T47D (cell line): ENCODE measurements around the gene CIAO2B.
"Not testable (repeated sequence)": the region's sequence is repeated elsewhere in the genome, so short reads cannot be mapped to it uniquely, and the experiment has no call there.

ENCODE experiments used
- DNase-seq, 2 experiments: peaks; one replicate each; pipeline versions ENCODE4 v3.0.0 to v3.0.0-alpha.2; 2011 to 2012; ENCODE audit warnings: low read depth in 1 of 2, low spot score in 1 of 2
- JUND ChIP-seq: IDR thresholded peaks from 2 replicates; pipeline ENCODE4 v1.6.1; 2012; ENCODE audit warnings: low read depth
- in situ Hi-C: cut with HindIII; loops from 2 replicates; pipeline ENCODE4 v1.10.0; 2016; ENCODE audit warnings: low sequenced_read_pairs, low pct_unique_long_range_greater_than_20kb

The CIAO2B gene

DNA sequence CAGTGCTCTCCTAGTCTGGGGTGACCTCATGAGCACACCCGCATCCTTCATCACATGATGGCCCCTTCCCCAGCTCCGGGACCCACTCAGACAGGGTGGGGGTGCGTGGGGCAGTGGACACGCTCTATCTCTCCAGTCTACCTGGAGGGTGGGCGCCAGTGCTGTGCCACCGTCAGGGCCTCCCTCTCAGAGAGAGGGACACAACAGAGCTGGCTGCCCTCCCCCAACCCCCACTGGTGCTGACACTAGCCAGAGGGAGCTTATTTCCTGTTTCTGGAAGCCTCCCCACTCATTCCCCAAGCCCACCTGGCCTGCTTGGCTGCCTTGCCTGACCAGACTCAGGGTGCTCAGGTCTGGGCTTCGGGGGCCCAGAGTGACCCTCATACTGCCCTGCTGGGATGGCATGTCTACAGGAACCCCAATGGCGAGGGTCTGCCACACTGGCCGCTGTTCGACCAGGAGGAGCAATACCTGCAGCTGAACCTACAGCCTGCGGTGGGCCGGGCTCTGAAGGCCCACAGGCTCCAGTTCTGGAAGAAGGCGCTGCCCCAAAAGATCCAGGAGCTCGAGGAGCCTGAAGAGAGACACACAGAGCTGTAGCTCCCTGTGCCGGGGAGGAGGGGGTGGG, 9.3 kb upstream of the CIAO2B start:
- DNase-seq, result no peak
- TF ChIP-seq JUND, result no peak
- in situ Hi-C loops, result no loop called here

DNA sequence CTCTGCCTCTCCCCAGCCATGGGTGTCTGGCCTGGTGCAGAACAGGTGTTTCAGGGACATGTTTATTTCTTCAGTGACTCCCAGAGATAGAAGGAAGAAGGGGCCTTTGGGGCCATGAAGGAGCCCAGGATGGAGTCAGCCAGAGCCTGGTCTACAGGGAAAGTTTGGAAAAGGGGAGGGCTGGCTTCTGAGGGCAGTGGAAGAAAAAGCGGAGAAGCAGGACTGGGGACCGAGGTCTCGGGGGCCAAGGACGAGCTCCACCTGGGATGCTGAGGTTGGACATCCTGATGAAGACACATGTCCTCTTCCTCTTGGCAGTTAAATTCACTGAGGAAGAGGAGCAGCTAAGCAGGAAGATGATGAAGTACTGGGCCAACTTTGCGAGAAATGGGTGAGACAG, 8.8 kb upstream of the CIAO2B start:
- in situ Hi-C loops, result no loop called here
- TF ChIP-seq JUND, result no peak
- DNase-seq, result no peak

DNA sequence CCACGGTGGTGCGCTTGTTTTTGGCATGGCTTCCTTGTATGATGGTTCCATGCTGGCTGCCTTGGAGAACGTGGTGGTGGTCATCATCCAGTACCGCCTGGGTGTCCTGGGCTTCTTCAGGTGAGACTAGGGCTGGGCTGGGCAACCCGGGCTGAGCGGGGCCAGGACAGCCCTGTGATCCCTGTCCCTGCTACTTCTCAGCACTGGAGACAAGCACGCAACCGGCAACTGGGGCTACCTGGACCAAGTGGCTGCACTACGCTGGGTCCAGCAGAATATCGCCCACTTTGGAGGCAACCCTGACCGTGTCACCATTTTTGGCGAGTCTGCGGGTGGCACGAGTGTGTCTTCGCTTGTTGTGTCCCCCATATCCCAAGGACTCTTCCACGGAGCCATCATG, 6.0 kb upstream of the CIAO2B start:
- DNase-seq, result no peak
- TF ChIP-seq JUND, result no peak
- in situ Hi-C loops, result no loop called here

DNA sequence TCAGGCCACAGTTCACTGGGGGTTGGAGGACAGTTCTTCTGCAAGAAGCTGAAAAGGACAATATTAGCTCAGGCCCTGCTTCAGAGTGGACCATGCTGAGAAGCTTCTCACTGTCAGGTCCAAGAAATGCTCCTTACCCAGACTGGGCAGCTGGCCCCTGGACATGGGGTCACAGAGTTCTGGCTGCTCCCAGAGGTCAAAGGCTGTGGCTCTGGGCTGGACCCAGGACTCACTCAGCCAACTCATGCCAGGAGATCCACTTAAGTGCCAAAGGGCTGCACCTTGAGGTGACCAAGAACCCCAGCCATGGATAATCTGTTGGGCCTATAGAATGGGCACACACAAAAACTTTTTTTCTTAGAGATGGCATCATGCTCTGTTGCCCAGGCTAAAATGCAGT, 5.2 kb upstream of the CIAO2B start:
- TF ChIP-seq JUND, result no peak
- no peak for DNase-seq
- in situ Hi-C loops, result no loop called here

DNA sequence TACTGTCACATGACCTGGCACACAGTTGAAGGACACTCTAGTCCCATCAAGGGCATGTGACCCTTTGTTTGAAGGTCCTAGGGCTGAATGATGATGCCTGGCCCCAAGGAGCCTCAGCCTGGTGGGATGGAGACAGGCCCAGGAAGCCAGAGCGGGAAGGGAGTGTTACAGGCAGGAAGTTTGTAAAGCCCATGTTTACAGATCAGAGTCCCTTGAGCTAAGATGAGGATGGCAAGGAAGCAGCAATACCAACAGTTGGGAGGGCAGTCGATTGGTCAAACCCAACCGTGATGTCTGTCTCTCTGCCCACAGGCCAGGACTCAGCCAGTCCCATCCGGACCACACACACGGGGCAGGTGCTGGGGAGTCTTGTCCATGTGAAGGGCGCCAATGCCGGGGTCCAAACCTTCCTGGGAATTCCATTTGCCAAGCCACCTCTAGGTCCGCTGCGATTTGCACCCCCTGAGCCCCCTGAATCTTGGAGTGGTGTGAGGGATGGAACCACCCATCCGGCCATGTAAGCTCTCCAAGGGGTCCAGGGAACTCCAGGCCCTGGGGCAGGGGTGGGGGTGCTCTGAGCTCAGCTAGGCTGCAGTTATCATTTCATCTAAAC, 3.6 kb upstream of the CIAO2B start:
- no peak for TF ChIP-seq JUND
- no peak for DNase-seq
- in situ Hi-C loops, result no loop called here

DNA sequence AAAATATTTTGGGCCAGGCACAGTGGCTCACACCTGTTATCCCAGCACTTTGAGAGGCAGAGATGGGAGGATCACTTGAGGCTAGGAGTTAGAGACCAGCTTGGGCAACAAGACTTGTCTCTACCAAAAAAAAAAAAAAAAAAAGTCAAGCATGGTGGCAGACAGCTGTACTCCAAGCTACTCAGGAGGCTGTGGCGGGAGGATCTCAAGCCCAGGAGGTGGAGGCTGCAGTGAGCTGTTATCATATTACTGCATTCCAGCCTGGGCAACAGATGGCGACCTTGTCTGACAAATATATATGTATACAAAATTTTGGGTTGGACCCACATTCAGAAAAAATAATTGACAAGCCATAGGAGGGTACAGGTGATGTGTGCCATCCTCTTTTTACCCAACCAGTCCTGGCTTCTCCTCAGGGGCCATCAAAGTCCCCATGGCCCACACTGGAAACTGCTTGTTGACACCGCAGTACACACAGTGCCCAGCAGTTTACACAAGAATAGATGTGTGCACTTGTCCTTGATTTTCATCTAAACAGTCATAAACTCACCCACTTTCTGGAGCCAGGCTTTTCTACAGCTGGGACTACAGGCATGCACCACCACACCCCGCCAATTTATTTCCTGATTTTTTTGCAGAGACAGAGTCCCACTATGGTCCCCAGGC, 2.8 kb upstream of the CIAO2B start:
- in situ Hi-C loops, result no loop called here
- no peak for TF ChIP-seq JUND
- DNase-seq, result no peak

DNA sequence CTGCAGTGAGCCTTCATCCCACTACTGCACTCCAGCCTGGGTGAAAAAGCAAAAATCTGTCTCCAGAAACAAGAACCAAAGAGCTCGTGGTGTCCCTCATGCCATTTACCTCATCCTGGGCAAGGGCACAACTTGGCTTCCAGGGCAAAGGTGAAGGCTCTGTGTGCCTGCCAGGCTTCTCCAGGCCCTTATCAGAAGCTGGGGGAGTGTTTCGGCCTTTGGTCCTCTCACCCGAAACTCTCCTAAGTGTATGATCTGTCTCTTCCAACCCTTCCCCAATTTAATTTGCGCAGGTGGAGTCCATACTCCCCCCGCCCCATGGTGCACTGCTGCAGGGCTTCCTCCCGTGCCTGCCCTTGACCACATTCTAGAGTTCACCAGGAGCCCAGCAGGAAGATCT, 2.3 kb upstream of the CIAO2B start:
- in situ Hi-C loops, result no loop called here

DNA sequence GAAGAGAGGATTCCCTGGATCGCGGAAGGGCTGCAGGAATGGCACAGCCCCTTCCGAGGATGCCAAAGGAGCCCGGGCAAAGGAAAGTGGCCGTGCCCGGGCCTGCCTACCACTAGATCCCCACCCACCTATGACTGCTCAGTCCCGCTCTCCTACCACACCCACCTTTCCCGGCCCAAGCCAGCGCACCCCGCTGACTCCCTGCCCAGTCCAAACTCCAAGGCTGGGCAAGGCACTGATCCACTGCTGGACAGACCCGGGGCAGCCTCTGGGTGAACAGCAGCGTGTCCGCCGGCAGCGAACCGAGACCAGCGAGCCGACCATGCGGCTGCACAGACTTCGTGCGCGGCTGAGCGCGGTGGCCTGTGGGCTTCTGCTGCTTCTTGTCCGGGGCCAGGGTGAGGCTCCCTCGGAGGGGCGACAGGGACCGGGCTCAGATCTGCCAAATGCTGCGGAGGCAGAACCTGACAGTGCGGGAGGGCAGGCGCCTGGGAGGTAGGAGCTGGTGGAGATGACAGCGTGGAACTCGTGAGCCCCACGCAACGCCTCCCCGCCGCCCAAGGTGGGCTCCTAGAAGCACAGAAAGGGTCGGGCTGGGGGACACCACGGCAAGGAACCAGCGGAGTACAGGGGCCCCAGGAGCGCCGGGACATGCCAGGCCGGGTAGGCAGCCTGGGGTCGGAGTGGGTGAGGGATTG, 1.3 kb upstream of the CIAO2B start, which contains the start of gene CES2:
TSS of gene CES2 (plus strand) at position 203 of the 698 bp plus-strand sequence. CDS start at position 323, 120 bp downstream.
- no peak for DNase-seq
- no peak for TF ChIP-seq JUND
- in situ Hi-C loops, result no loop called here

More for the DNA sequence above, 2.3 kb upstream of the CIAO2B start:
- no peak for TF ChIP-seq JUND
- DNase-seq, result no peak

DNA sequence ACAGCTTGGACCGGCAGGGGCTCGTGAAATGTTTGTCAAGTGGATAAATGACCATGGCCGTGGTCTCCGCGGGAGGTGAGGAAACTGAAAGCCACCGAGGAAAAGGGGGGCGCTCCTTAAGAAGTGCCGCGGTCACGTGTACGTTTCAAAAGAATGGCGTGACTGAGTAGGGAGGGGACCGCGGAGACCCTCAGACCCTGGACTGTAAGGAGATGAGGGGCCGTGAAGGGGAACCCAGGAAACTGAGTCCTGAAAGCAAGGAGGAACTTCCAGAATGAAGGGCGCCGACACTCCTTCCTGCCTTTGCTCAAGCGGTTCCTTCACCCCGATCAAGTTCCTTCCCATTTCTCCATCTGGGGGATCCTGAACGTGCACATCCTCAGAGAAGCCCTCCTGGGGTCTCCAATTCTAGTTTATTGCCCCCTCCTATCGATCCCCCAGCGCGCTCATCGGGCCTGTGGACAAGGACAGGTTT, 674 bp upstream of the CIAO2B start:
- DNase-seq, in situ Hi-C loops: not testable (repeated sequence)

DNA sequence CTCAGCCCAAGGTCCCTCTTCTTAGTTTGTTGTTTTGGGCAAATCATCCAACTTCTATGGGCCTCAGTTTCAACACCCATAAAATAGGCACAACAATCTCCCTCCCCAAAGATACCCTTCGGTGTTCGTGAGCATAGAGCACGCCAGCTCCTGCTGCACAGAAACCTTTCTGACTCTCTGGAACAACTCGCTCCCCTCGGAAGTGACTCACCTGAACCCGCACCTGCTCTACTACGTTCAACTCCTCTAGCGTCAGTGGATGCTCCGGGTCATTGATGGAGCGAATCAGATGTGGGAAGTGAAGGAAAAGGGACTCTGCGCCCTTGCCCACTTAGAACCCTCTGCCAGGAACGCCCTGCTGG, 445 bp downstream of the CIAO2B start:
- in situ Hi-C loops, result no loop called here
- TF ChIP-seq JUND, result no peak

DNA sequence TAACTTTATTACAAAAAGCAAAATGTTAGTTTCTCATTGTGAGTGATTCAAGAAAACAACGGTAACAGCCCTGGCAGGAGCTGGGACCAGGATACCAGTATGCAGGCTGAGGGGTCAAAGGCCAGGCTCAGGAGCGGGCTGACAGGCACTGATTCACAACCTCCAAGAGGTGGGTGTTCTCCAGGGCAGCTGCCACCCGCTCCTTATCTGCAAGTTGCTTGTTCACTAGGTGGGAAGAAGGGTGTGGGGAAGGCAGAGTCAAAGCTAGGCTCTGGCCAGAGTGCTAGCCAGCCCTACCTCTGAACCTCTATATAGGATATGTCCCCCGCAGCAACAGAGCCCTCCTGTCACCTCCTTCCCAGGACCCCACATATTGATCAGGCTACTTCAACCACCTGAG, 2.1 kb downstream of the CIAO2B start:
- in situ Hi-C loops, result no loop called here
- no peak for DNase-seq
- TF ChIP-seq JUND, result no peak

More for the DNA sequence above, 445 bp downstream of the CIAO2B start:
- peak in 1 of 2 experiments; percentile 42 for DNase-seq

DNA sequence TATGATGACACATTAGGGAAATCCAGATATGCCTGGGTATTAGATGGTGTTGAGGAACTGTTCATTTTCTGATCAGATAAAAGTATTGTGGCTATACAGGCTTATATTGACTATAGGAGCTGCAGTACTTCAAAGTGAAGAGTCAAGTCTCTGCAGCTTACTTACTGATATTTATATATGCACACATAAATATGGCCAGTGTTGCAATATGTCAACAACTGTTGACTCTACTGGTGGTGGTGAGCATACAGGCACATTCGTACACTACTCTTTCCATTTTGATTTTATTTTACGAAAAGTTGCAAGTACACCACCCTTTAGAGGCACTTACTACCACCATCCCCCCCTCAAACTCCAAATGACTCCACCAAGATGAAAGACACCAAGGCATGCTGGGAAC, 2.5 kb downstream of the CIAO2B start:
- in situ Hi-C loops, result no loop called here
- DNase-seq, result no peak
- TF ChIP-seq JUND, result no peak

DNA sequence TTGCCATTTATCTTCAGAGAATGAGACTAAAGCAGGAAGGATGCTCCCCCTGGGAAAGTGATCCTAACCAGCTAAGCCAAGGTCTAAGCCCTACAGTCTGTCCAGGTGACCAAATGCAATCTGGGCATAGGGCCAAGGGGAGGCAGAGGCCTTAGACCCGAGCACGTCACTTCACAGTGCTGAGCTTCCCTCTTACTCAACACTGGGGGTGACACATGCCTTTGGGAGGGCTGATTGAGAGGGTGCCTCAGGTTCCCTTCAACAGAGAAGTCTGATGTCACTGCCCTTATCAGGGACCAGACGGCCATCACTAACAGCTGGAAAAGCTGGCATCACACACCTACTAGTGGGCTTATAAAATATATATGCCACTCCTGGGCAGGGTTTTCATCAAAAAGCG, 4.0 kb downstream of the CIAO2B start:
- no peak for DNase-seq
- TF ChIP-seq JUND, result no peak
- in situ Hi-C loops, result no loop called here
